ENCODE data around the gene MBOAT2. TPM values are rescaled to one million over a fixed set of nuclear protein-coding genes. Genes with fewer than 3 reads are reported as not detected.

Gene MBOAT2
- total and polyA plus RNA-seq, 3 donors from 2014 or later, result 21.2 to 24.8 (median 24.2) TPM

- no peaks in the 10 kb centered on the region for H3K9me3 ChIP-seq
- no peak overlapping the region for H3K27ac ChIP-seq
- TF ChIP-seq CTCF (IDR thresholded peaks at IDR 0.05), result no peak
- TF ChIP-seq POLR2A (IDR thresholded peaks at IDR 0.05), result no peak
- DNase-seq, result no peak
- intact Hi-C loops (cut with DNase I; ENCODE audit: low total_unique reads), result no loop called here
- H3K27me3 ChIP-seq, result no peaks in the 10 kb centered on the region
- no peaks in the 10 kb centered on the region for H3K36me3 ChIP-seq (ENCODE audit: low read depth, missing control alignments)
- 33 to 91% methylated on average over 1 of the region's 1 CpG for WGBS, 2 donors
- H3K4me1 ChIP-seq, result no peaks in the 10 kb centered on the region
- no peak overlapping the region for H3K4me3 ChIP-seq
These were observed 33.7 kb upstream of the MBOAT2 start for GRCh38 chr2:9037166-9037565.

- Histone ChIP-seq H3K27ac (no peak overlapping the region), H3K4me3 (no peak overlapping the region), H3K9me3 (no peaks in the 10 kb centered on the region), H3K27me3 (no peaks in the 10 kb centered on the region), H3K36me3 (ENCODE audit: low read depth, missing control alignments) (no peaks in the 10 kb centered on the region), H3K4me1 (no peaks in the 10 kb centered on the region)
- intact Hi-C loops (cut with DNase I; ENCODE audit: low total_unique reads), result no loop called here
- no peak for DNase-seq
- TF ChIP-seq CTCF (IDR thresholded peaks at IDR 0.05) (no peak), POLR2A (IDR thresholded peaks at IDR 0.05) (no peak)
- WGBS, 2 donors, result 69 to 72% methylated on average over 7 of the region's 7 CpGs
These were observed 30.1 kb upstream of the MBOAT2 start for GRCh38 chr2:9033385-9034168.

GRCh38 chr2:9032536-9033255, 29.2 kb upstream of the MBOAT2 start:
- TF ChIP-seq CTCF (IDR thresholded peaks at IDR 0.05), result no peak
- no peak for TF ChIP-seq POLR2A (IDR thresholded peaks at IDR 0.05)
- H3K27ac ChIP-seq, result no peak overlapping the region
- intact Hi-C loops (cut with DNase I; ENCODE audit: low total_unique reads), result no loop called here
- 55 to 63% methylated on average over 3 of the region's 3 CpGs for WGBS, 2 donors
- H3K36me3 ChIP-seq (ENCODE audit: low read depth, missing control alignments), result no peaks in the 10 kb centered on the region
- no peaks in the 10 kb centered on the region for H3K27me3 ChIP-seq
- no peaks in the 10 kb centered on the region for H3K9me3 ChIP-seq
- H3K4me1 ChIP-seq, result no peaks in the 10 kb centered on the region
- no peak for DNase-seq
- no peak overlapping the region for H3K4me3 ChIP-seq

- no peaks in the 10 kb centered on the region for H3K36me3 ChIP-seq (ENCODE audit: low read depth, missing control alignments)
- no peak overlapping the region for H3K4me3 ChIP-seq
- WGBS, 2 donors, result 80 to 90% methylated on average over 6 of the region's 6 CpGs
- DNase-seq, result no peak
- intact Hi-C loops (cut with DNase I; ENCODE audit: low total_unique reads), result no loop called here
- no peaks in the 10 kb centered on the region for H3K27me3 ChIP-seq
- TF ChIP-seq POLR2A (IDR thresholded peaks at IDR 0.05) (no peak), CTCF (IDR thresholded peaks at IDR 0.05) (no peak)
- H3K4me1 ChIP-seq, result no peaks in the 10 kb centered on the region
- no peak overlapping the region for H3K27ac ChIP-seq
- no peaks in the 10 kb centered on the region for H3K9me3 ChIP-seq
These were observed 28.6 kb upstream of the MBOAT2 start for GRCh38 chr2:9032121-9032520.

All from testis (tissue), 3 donors.